Vagina (tissue), 2 donors: ENCODE results near the gene ACBD3.

Source experiments
- CTCF ChIP-seq, 3 experiments: fragments of 450-650 bp in 2 of 3; fragments of 200-600 bp in 1 of 3; sonication (generic) in 1 of 3; IDR thresholded peaks; one replicate each; pipeline ENCODE4 v1.5.1; 2017 to 2019; ENCODE audit warnings: antibody characterized with exemption in 3 of 3, mild to moderate bottlenecking in 2 of 3, moderate library complexity in 2 of 3
- POLR2A ChIP-seq, 2 donors: fragments of 450-650 bp; IDR thresholded peaks; one replicate each; pipeline ENCODE4 v1.6.1; 2017; ENCODE audit warnings: antibody characterized with exemption in 2 of 2, mild to moderate bottlenecking in 2 of 2, moderate library complexity in 2 of 2
- POLR2AphosphoS5 ChIP-seq, 2 donors: sonication (generic); formaldehyde crosslinking; IDR thresholded peaks; one replicate each; pipeline ENCODE4 v1.9.0; 2017; ENCODE audit warnings: antibody characterized with exemption in 2 of 2, mild to moderate bottlenecking in 2 of 2, low read depth in 1 of 2; ENCODE audit not compliant: insufficient read depth in 1 of 2

GRCh38 chr1:226158457-226158856, 28.1 kb downstream of the ACBD3 start:
- TF ChIP-seq POLR2AphosphoS5 (IDR thresholded peaks at IDR 0.05; ENCODE audit: insufficient read depth in 1 of 2, low read depth in 1 of 2) (no peak), CTCF (IDR thresholded peaks at IDR 0.05) (no peak), POLR2A (IDR thresholded peaks at IDR 0.05) (no peak)
